Measurements from ENCODE around the gene CLSTN3. TPM values are rescaled to one million over a fixed set of nuclear protein-coding genes. Genes with fewer than 3 reads are reported as not detected.

Gene CLSTN3
- total and polyA plus RNA-seq, 2 of the 13 experiments (the other 11 are each of a cell fraction or from before 2014, with no cell fraction given) = 26.2 to 94.1 TPM

GRCh38 chr12:7129872-7130691 lies at the start of gene CLSTN3 (continued):
- TF ChIP-seq ZNF784 (CRISPR knock-in tag; IDR thresholded peaks at IDR 0.05; ENCODE audit: borderline replicate concordance) (no peak), SMARCE1 (IDR thresholded peaks at IDR 0.05; ENCODE audit: borderline replicate concordance) (no peak), ELF4 (CRISPR knock-in tag; IDR thresholded peaks at IDR 0.05; ENCODE audit: borderline replicate concordance) (no peak), ARID2 (CRISPR knock-in tag; IDR thresholded peaks at IDR 0.05; ENCODE audit: borderline replicate concordance) (no peak), ZBTB40 (IDR thresholded peaks at IDR 0.05) (no peak), ZBTB40 (CRISPR knock-in tag; IDR thresholded peaks at IDR 0.05) (no peak; the same call in 1 of the 2 replicates), SMC3 (IDR thresholded peaks at IDR 0.05; ENCODE audit: low read length) (no peak), ZNF781 (CRISPR knock-in tag; IDR thresholded peaks at IDR 0.05; ENCODE audit: borderline replicate concordance, not compliant biosample characterization) (no peak), ZNF567 (CRISPR knock-in tag; IDR thresholded peaks at IDR 0.05; ENCODE audit: borderline replicate concordance) (no peak), ZNF432 (CRISPR knock-in tag; IDR thresholded peaks at IDR 0.05; ENCODE audit: borderline replicate concordance) (no peak), ZNF343 (CRISPR knock-in tag; IDR thresholded peaks at IDR 0.05) (no peak), ZNF280B (CRISPR knock-in tag; IDR thresholded peaks at IDR 0.05; ENCODE audit: borderline replicate concordance) (peak; percentile 54), ATRX (CRISPR knock-in tag; IDR thresholded peaks at IDR 0.05; ENCODE audit: borderline replicate concordance) (no peak), PATZ1 (CRISPR knock-in tag; IDR thresholded peaks at IDR 0.05) (peak; percentile 61), ONECUT2 (CRISPR knock-in tag; IDR thresholded peaks at IDR 0.05) (no peak)

All from HepG2 (cell line).